Measurements from ENCODE around the gene MTA1. TPM values are rescaled to one million over a fixed set of nuclear protein-coding genes. Genes with fewer than 3 reads are reported as not detected.
A peak's percentile ranks its signal among the peaks of the same experiment; 100 is the strongest.

Gene MTA1
- total RNA-seq, 1 donor from 2014 or later, result 59.8 TPM

DNA sequence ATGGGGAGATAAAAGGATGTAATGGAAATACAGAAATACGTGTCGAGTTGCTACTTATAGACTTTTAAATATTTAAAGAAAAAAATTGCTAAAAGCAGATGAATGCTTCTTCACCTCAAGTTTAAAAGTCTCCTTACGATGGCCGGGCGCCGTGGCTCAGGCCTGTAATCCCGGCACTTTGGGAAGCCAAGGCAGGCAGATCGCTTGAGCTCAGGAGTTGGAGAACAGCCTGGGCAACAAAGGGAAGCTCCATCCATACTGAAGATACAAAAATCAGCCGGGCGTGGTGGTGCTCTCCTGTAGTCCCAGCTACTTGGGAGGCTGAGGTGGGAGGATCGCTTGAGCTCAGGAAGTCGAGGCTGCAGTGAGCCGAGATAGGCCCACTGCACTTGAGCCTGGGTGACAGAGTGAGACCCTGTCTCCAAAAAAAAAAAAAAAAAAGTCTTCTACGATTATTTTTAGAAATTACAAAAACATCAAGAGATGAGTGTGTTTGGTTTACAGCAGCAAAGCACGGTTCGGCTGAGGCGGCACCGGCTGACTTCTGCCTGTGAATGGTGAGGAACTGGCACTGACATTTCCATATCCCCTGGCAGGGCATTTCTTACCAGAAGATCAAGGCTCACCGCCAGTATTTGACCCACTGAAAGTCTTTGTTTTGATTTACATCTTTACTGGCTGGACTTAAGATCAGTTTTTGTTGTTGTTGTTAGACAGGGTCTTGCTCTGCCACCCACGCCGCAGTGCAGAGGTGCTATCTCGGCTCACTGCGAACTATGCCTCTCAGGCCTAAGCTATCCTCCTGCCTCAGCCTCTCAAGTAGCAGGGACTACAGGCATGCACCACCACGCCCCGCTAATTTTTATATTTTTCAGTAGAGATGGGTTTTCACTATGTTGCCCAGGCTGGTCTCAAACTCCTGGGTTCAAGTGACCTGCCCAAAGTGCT is 3.9 kb upstream of the MTA1 start:
- no peak overlapping the region for H3K27ac ChIP-seq
- peak overlapping the region; percentile 73 for H2AFZ ChIP-seq (replicated peaks)
- H3K9me3 Mint-ChIP-seq, result no peaks in the 10 kb centered on the region
- peaks cover 17% of the 10 kb centered on the region for H3K79me2 ChIP-seq (ENCODE audit: low read depth)
- H3K9me3 ChIP-seq (ENCODE audit: low read depth), result no peaks in the 10 kb centered on the region
- TF ChIP-seq, protein P1, sequence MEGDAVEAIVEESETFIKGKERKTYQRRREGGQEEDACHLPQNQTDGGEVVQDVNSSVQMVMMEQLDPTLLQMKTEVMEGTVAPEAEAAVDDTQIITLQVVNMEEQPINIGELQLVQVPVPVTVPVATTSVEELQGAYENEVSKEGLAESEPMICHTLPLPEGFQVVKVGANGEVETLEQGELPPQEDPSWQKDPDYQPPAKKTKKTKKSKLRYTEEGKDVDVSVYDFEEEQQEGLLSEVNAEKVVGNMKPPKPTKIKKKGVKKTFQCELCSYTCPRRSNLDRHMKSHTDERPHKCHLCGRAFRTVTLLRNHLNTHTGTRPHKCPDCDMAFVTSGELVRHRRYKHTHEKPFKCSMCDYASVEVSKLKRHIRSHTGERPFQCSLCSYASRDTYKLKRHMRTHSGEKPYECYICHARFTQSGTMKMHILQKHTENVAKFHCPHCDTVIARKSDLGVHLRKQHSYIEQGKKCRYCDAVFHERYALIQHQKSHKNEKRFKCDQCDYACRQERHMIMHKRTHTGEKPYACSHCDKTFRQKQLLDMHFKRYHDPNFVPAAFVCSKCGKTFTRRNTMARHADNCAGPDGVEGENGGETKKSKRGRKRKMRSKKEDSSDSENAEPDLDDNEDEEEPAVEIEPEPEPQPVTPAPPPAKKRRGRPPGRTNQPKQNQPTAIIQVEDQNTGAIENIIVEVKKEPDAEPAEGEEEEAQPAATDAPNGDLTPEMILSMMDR (IDR thresholded peaks at IDR 0.05), result no peak
- TF ChIP-seq EZH2 (IDR thresholded peaks at IDR 0.05), result no peak
- no peak for TF ChIP-seq EZH2phosphoT487 (IDR thresholded peaks at IDR 0.05)
- peak overlapping the region; percentile 70 for H3K4me3 ChIP-seq
- H4K20me1 ChIP-seq (ENCODE audit: low read depth), result peaks cover 7% of the 10 kb centered on the region
- H3K27me3 Mint-ChIP-seq (ENCODE audit: insufficient read depth, low read depth), result peaks cover 17% of the 10 kb centered on the region
- peak overlapping the region; percentile 78 for H3K4me2 ChIP-seq
- H3K4me1 Mint-ChIP-seq, result peaks cover 23% of the 10 kb centered on the region
- peaks cover 23% of the 10 kb centered on the region for H3K4me1 ChIP-seq
- H3K27ac Mint-ChIP-seq, result no peak overlapping the region
- H3F3A ChIP-seq (ENCODE audit: low read depth), result peaks cover 10% of the 10 kb centered on the region
- H3K27me3 ChIP-seq, result peaks cover 51% of the 10 kb centered on the region
- H3K36me3 Mint-ChIP-seq, result peaks cover 1% of the 10 kb centered on the region
- no peaks in the 10 kb centered on the region for H3K36me3 ChIP-seq
- no peak overlapping the region for H3K9ac ChIP-seq
- no peak for DNase-seq (ENCODE audit: low spot score)
- peak overlapping the region; percentile 86 for H3K4me3 Mint-ChIP-seq

DNA sequence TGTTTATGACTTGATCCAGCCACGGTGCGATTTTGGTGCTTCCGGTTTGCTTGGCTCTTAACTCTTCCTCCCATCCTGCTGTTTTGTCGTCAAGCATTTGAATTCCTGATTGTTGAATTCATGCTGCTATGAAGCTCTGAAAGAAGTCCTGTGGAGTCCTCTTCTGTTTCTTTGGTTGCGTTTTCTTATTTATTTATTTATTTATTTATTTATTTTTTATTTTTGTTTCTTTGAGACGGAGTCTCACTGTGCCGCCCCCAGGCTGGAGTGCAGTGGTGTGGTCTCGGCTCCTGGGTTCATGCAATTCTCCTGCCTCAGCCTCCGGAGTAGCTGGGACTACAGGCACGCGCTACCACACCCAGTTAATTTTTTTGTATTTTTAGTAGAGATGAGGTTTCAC is 3.0 kb upstream of the MTA1 start:
- peak overlapping the region; percentile 65 for H3K4me3 Mint-ChIP-seq
- Histone ChIP-seq H3F3A (ENCODE audit: low read depth) (peaks cover 10% of the 10 kb centered on the region), H4K20me1 (ENCODE audit: low read depth) (peaks cover 13% of the 10 kb centered on the region), H3K4me3 (no peak overlapping the region), H3K79me2 (ENCODE audit: low read depth) (peaks cover 26% of the 10 kb centered on the region), H2AFZ (replicated peaks) (no peak overlapping the region), H3K9ac (no peak overlapping the region), H3K27ac (no peak overlapping the region), H3K4me1 (peaks cover 26% of the 10 kb centered on the region), H3K9me3 (ENCODE audit: low read depth) (no peaks in the 10 kb centered on the region), H3K27me3 (peaks cover 42% of the 10 kb centered on the region), H3K36me3 (no peaks in the 10 kb centered on the region), H3K4me2 (no peak overlapping the region)
- peaks cover 22% of the 10 kb centered on the region for H3K4me1 Mint-ChIP-seq
- peaks cover 1% of the 10 kb centered on the region for H3K36me3 Mint-ChIP-seq
- no peak overlapping the region for H3K27ac Mint-ChIP-seq
- DNase-seq (ENCODE audit: low spot score), result no peak
- no peak for TF ChIP-seq EZH2phosphoT487 (IDR thresholded peaks at IDR 0.05)
- TF ChIP-seq, protein P1 (IDR thresholded peaks at IDR 0.05), result no peak
- no peak for TF ChIP-seq EZH2 (IDR thresholded peaks at IDR 0.05)
- H3K27me3 Mint-ChIP-seq (ENCODE audit: insufficient read depth, low read depth), result peaks cover 15% of the 10 kb centered on the region
- no peaks in the 10 kb centered on the region for H3K9me3 Mint-ChIP-seq

DNA sequence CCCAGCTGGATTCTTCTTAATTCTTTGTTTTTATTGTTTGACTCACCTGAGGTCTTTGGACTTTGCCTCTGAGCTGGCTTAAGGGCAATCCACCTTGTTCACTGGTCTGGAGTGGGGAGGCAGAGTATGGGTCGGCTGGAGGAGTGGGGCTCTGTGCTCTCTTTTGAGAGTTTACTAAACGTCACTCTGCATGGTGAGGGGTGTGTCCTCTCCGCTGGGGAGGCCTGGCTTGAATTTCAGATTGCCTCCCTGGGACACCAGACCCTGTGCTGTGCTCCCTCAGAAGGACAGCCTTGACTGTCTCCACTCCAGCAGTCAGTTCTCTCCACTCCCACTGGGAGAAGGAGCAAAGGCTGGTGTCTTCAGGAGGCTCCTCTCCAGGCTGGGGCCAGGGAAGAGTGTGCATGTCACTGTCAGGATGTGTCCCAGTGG is 1.9 kb upstream of the MTA1 start:
- Histone ChIP-seq H4K20me1 (ENCODE audit: low read depth) (peaks cover 24% of the 10 kb centered on the region), H3K4me2 (no peak overlapping the region), H3K9ac (no peak overlapping the region), H3K4me3 (no peak overlapping the region), H3K27me3 (peaks cover 31% of the 10 kb centered on the region), H3F3A (ENCODE audit: low read depth) (peaks cover 10% of the 10 kb centered on the region), H3K4me1 (peaks cover 24% of the 10 kb centered on the region), H3K9me3 (ENCODE audit: low read depth) (no peaks in the 10 kb centered on the region), H3K36me3 (no peaks in the 10 kb centered on the region), H3K27ac (no peak overlapping the region), H3K79me2 (ENCODE audit: low read depth) (peaks cover 37% of the 10 kb centered on the region), H2AFZ (replicated peaks) (no peak overlapping the region)
- no peak for DNase-seq (ENCODE audit: low spot score)
- Mint-ChIP-seq H3K4me1 (peaks cover 27% of the 10 kb centered on the region), H3K27me3 (ENCODE audit: insufficient read depth, low read depth) (peaks cover 10% of the 10 kb centered on the region), H3K9me3 (no peaks in the 10 kb centered on the region), H3K27ac (no peak overlapping the region), H3K4me3 (peak overlapping the region; percentile 85), H3K36me3 (peaks cover 4% of the 10 kb centered on the region)
- TF ChIP-seq EZH2phosphoT487 (IDR thresholded peaks at IDR 0.05) (no peak), EZH2 (IDR thresholded peaks at IDR 0.05) (no peak)
- TF ChIP-seq, protein P1 (IDR thresholded peaks at IDR 0.05), result no peak

All from neural progenitor cell (in vitro differentiated cells).